OCI-LY3 (cell line): ENCODE results near the gene MYL5.

Source experiments
- CTCF ChIP-seq: fragments of 200-600, 300-600 bp; sonication (generic); IDR thresholded peaks from 2 replicates; pipeline ENCODE4 v1.5.1; 2014; ENCODE audit warnings: antibody characterized with exemption, low read length, low read depth
- EZH2phosphoT487 ChIP-seq: fragments of 200-600 bp; shearing (Covaris generic); IDR thresholded peaks from 2 replicates; pipeline ENCODE4 v1.6.1; 2018; ENCODE audit warnings: antibody characterized with exemption, mixed run types, low read depth

- TF ChIP-seq CTCF, result no peak
- TF ChIP-seq EZH2phosphoT487, result no peak
Measured at GRCh38 chr4:699816-700580, 25.7 kb downstream of the MYL5 start.
